DND-41 (cell line): Measurements from ENCODE around the gene CACNB4.

Source experiments
- ATAC-seq: fragments of 200-7000 bp; cut with Tn5 transposase; 3 replicates; pipeline ENCODE4 v1.9.1; 2021; ENCODE audit warnings: low read depth; ENCODE audit not compliant: insufficient read depth
- DNase-seq: peaks from one replicate; pipeline ENCODE4 v3.0.0-alpha.2; 2020
- H2AFZ ChIP-seq: 2 replicates; pipeline ENCODE4 v1.6.0; 2012; ENCODE audit warnings: low read depth, low read length
- H3K27ac ChIP-seq: 2 replicates; pipeline ENCODE4 v1.5.1; 2012; ENCODE audit warnings: low read length, inconsistent platforms
- H3K27me3 ChIP-seq: fragments of 200-600 bp; sonication (generic); 2 replicates; pipeline ENCODE4 v1.6.0; 2012; ENCODE audit warnings: low read length, mild to moderate bottlenecking, inconsistent platforms; ENCODE audit not compliant: insufficient read depth, poor library complexity
- H3K36me3 ChIP-seq: 2 replicates; pipeline ENCODE4 v1.5.1; 2012; ENCODE audit warnings: low read length, inconsistent platforms; ENCODE audit not compliant: insufficient read depth
- H3K4me1 ChIP-seq: 2 replicates; pipeline ENCODE4 v1.5.1; 2012; ENCODE audit warnings: mild to moderate bottlenecking, low read length; ENCODE audit not compliant: insufficient read depth
- H3K4me2 ChIP-seq: 2 replicates; pipeline ENCODE4 v1.6.0; 2012; ENCODE audit warnings: mild to moderate bottlenecking, moderate library complexity, low read length, inconsistent platforms; ENCODE audit not compliant: insufficient read depth
- H3K4me3 ChIP-seq, 2 experiments: fragments of 200-600 bp in 1 of 2; shearing (Covaris generic) in 1 of 2; 2 replicates each; pipeline ENCODE4 v1.5.1; 2012 to 2016; ENCODE audit warnings: inconsistent platforms in 2 of 2, low read length in 2 of 2, mild to moderate bottlenecking in 2 of 2, low read depth in 1 of 2, moderate library complexity in 1 of 2
- H3K79me2 ChIP-seq: 2 replicates; pipeline ENCODE4 v1.6.0; 2012; ENCODE audit warnings: low read length, inconsistent platforms; ENCODE audit not compliant: insufficient read depth
- H3K9ac ChIP-seq: 2 replicates; pipeline ENCODE4 v1.6.0; 2012; ENCODE audit warnings: low read depth, mild to moderate bottlenecking, inconsistent platforms, low read length, moderate library complexity
- H3K9me3 ChIP-seq: 2 replicates; pipeline ENCODE4 v1.5.1; 2012; ENCODE audit warnings: low read length, moderate library complexity, mild to moderate bottlenecking, inconsistent platforms; ENCODE audit not compliant: insufficient read depth, severe bottlenecking
- H4K20me1 ChIP-seq: 2 replicates; pipeline ENCODE4 v1.6.0; 2012; ENCODE audit warnings: low read length; ENCODE audit not compliant: insufficient read depth
- CTCF ChIP-seq: IDR thresholded peaks from 2 replicates; pipeline ENCODE4 v1.5.1; 2012; ENCODE audit warnings: borderline replicate concordance, low read length, moderate library complexity, mild to moderate bottlenecking; ENCODE audit not compliant: poor library complexity, severe bottlenecking; ENCODE audit errors: extremely low read depth
- EZH2 ChIP-seq: IDR thresholded peaks from 3 replicates; pipeline ENCODE4 v1.6.1; 2012; ENCODE audit warnings: borderline replicate concordance, low read depth, mild to moderate bottlenecking, moderate library complexity, low read length, inconsistent platforms; ENCODE audit not compliant: severe bottlenecking

CACNB4 gene

GRCh38 chr2:152098496-152099366 is at the start of gene CACNB4:
Gene CACNB4, minus strand, starts transcription at chr2:152099044.
- Histone ChIP-seq H3K4me2 (no peak within 1 kb of the TSS), H3K9ac (no peak within 1 kb of the TSS), H3K27me3 (no peaks in the 10 kb centered on the region), H3K9me3 (no peaks in the 10 kb centered on the region), H3K36me3 (no peaks in the 10 kb centered on the region), H3K4me1 (no peaks in the 10 kb centered on the region), H3K27ac (no peak within 1 kb of the TSS), H3K4me3 (no peak within 1 kb of the TSS), H3K79me2 (no peaks in the 10 kb centered on the region), H2AFZ (no peak within 1 kb of the TSS), H4K20me1 (no peaks in the 10 kb centered on the region)
- no peak for TF ChIP-seq CTCF
- TF ChIP-seq EZH2, result no peak
- no peak for ATAC-seq
- DNase-seq, result no peak

DNA sequence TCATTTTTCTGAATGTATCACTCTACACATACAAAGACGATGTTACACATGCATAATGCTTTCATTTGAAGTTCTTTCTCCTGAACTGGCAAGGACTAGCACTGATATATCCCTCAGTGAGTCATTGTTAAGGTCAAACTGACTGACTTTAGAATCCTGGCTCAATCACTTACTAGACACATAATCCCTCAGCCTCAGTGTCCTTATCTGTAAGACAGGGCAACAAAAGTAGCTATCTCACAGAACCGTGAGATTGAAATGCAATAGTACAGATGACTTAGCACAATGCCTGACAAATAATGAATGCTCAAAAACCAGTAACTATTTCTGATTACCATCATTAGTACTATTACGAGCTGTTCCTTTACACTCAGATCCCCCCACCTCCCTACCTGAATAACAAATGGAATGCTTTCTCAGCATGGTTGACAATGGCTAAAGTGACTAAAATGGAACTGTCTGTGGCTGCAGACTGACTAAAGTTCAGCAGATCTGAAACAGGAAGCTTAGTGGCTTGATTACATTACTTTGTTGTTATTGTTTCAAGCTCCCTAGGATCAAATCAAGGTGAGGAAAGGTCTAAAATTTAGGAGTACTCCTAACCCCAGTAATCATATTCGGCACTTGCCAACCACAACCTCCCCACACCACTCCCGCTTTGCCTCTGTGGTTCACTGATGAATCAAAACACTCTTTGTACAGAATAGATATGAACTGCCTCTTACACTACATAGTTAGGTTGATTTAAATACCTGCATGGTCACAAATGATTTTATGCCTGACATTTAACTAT is 35.8 kb upstream of the CACNB4 start:
- DNase-seq (no peak), ATAC-seq (peak; percentile 27; the same call in 1 of the 3 replicates)
- Histone ChIP-seq H4K20me1 (no peaks in the 10 kb centered on the region), H3K4me1 (no peaks in the 10 kb centered on the region), H3K4me3 (no peak overlapping the region), H3K27ac (no peak overlapping the region), H3K9me3 (no peaks in the 10 kb centered on the region), H3K79me2 (no peaks in the 10 kb centered on the region), H2AFZ (no peak overlapping the region), H3K4me2 (no peak overlapping the region), H3K36me3 (peaks cover 4% of the 10 kb centered on the region; the same call in 1 of the 2 replicates), H3K27me3 (no peaks in the 10 kb centered on the region), H3K9ac (no peak overlapping the region)
- TF ChIP-seq CTCF (no peak), EZH2 (no peak)

DNA sequence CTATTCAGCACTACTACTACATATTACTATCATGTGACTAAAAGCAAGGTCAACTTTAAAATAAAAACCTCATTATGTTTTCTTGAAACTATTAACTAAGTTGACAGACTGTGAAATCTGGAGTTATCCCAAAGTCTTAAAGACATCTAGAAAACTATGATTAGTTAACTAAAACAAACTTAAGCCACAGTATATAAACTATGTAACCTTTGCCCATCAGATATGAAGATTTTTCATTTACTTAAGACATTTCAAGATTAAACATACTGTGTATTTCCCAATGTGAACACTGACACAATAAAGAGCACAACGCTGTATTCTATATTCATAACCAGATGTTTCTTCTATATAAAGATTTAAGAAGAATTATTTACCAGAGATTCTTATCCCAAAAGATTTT is 33.5 kb upstream of the CACNB4 start:
- Histone ChIP-seq H3K27me3 (no peaks in the 10 kb centered on the region), H3K4me1 (no peaks in the 10 kb centered on the region), H3K27ac (no peak overlapping the region), H3K9me3 (no peaks in the 10 kb centered on the region), H3K79me2 (no peaks in the 10 kb centered on the region), H3K9ac (no peak overlapping the region), H4K20me1 (no peaks in the 10 kb centered on the region), H3K4me2 (no peak overlapping the region), H2AFZ (no peak overlapping the region), H3K36me3 (peaks cover 4% of the 10 kb centered on the region; the same call in 1 of the 2 replicates), H3K4me3 (no peak overlapping the region)
- DNase-seq (no peak), ATAC-seq (no peak)
- TF ChIP-seq CTCF (no peak), EZH2 (no peak)
